ENCODE data around the gene HINT3. TPM values are rescaled to one million over a fixed set of nuclear protein-coding genes. Genes with fewer than 3 reads are reported as not detected.

Gene HINT3
- total RNA-seq, 1 donor from 2014 or later = 17.5 TPM

DNA sequence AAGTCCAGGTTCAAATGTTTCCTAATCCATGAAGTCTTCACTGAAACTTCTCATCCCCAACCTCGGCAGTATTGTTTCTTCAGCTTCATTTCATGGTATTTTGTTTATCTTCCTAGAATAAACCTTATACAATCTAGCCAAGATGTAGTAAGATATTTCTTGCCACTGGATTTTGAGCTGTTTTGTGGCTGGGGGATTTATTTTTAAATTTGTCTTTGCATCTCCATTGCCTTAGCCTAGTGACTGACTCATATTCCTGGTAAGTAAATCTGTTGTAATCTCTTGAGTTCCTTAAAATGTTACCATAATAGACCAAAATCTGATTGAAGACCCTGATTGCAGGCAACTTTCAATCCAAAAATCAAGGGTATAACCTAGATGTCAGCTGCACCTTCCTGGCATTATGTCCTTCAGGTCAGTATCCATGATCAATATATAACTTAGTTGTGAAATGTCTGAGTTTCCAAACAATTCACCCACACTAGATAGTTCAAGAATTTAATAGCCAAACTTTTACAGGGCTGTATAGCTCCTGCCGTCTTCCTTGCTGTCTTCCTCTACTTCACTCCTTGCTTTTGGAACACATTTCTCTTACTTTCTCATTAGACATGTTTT lies 25.1 kb downstream of the HINT3 start:
- Mint-ChIP-seq H3K9me3 (no peaks in the 10 kb centered on the region), H3K4me1 (peaks cover 2% of the 10 kb centered on the region), H3K4me3 (no peak overlapping the region), H3K27ac (no peak overlapping the region), H3K36me3 (peaks cover 5% of the 10 kb centered on the region), H3K27me3 (ENCODE audit: low read depth) (no peaks in the 10 kb centered on the region)
- no peak for DNase-seq (ENCODE audit: low spot score in 2 of 2, unreplicated experiment in 2 of 2)
- TF ChIP-seq, protein P1, sequence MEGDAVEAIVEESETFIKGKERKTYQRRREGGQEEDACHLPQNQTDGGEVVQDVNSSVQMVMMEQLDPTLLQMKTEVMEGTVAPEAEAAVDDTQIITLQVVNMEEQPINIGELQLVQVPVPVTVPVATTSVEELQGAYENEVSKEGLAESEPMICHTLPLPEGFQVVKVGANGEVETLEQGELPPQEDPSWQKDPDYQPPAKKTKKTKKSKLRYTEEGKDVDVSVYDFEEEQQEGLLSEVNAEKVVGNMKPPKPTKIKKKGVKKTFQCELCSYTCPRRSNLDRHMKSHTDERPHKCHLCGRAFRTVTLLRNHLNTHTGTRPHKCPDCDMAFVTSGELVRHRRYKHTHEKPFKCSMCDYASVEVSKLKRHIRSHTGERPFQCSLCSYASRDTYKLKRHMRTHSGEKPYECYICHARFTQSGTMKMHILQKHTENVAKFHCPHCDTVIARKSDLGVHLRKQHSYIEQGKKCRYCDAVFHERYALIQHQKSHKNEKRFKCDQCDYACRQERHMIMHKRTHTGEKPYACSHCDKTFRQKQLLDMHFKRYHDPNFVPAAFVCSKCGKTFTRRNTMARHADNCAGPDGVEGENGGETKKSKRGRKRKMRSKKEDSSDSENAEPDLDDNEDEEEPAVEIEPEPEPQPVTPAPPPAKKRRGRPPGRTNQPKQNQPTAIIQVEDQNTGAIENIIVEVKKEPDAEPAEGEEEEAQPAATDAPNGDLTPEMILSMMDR (IDR thresholded peaks at IDR 0.05; ENCODE audit: unreplicated experiment) = no peak

- no peaks in the 10 kb centered on the region for H3K27me3 Mint-ChIP-seq (ENCODE audit: low read depth)
- no peak overlapping the region for H3K4me3 Mint-ChIP-seq
- TF ChIP-seq, protein P1 (IDR thresholded peaks at IDR 0.05; ENCODE audit: unreplicated experiment) = no peak
- no peak for DNase-seq (ENCODE audit: low spot score in 2 of 2, unreplicated experiment in 2 of 2)
- H3K4me1 Mint-ChIP-seq = peaks cover 2% of the 10 kb centered on the region
- peaks cover 5% of the 10 kb centered on the region for H3K36me3 Mint-ChIP-seq
- H3K27ac Mint-ChIP-seq = no peak overlapping the region
- H3K9me3 Mint-ChIP-seq = no peaks in the 10 kb centered on the region
These were observed 26.8 kb downstream of the HINT3 start for GRCh38 chr6:125983246-125983945.

GRCh38 chr6:125984311-125984710 lies 27.7 kb downstream of the HINT3 start:
- Mint-ChIP-seq H3K9me3 (no peaks in the 10 kb centered on the region), H3K27me3 (ENCODE audit: low read depth) (no peaks in the 10 kb centered on the region), H3K36me3 (no peaks in the 10 kb centered on the region), H3K27ac (no peak overlapping the region), H3K4me1 (peaks cover 2% of the 10 kb centered on the region), H3K4me3 (no peak overlapping the region)
- TF ChIP-seq, protein P1 (IDR thresholded peaks at IDR 0.05; ENCODE audit: unreplicated experiment) = no peak
- no peak for DNase-seq (ENCODE audit: low spot score in 2 of 2, unreplicated experiment in 2 of 2)

GRCh38 chr6:125985522-125985921 lies 29.0 kb downstream of the HINT3 start:
- Mint-ChIP-seq H3K36me3 (no peaks in the 10 kb centered on the region), H3K4me1 (peaks cover 2% of the 10 kb centered on the region), H3K4me3 (no peak overlapping the region), H3K27ac (peak overlapping the region; percentile 17), H3K27me3 (ENCODE audit: low read depth) (no peaks in the 10 kb centered on the region), H3K9me3 (no peaks in the 10 kb centered on the region)
- TF ChIP-seq, protein P1 (IDR thresholded peaks at IDR 0.05; ENCODE audit: unreplicated experiment) = no peak
- DNase-seq (ENCODE audit: low spot score in 2 of 2, unreplicated experiment in 2 of 2) = no peak

- Mint-ChIP-seq H3K4me1 (peaks cover 2% of the 10 kb centered on the region), H3K27me3 (ENCODE audit: low read depth) (no peaks in the 10 kb centered on the region), H3K4me3 (no peak overlapping the region), H3K36me3 (no peaks in the 10 kb centered on the region), H3K9me3 (no peaks in the 10 kb centered on the region), H3K27ac (no peak overlapping the region)
- DNase-seq (ENCODE audit: low spot score in 2 of 2, unreplicated experiment in 2 of 2) = no peak
- TF ChIP-seq, protein P1 (IDR thresholded peaks at IDR 0.05; ENCODE audit: unreplicated experiment) = no peak
These were observed 29.4 kb downstream of the HINT3 start for GRCh38 chr6:125985979-125986300.
